WTC11 (cell line): ENCODE results near the gene PTPRCAP. TPM values are rescaled to one million over a fixed set of nuclear protein-coding genes. Genes with fewer than 3 reads are reported as not detected.
A peak's percentile ranks its signal among the peaks of the same experiment; 100 is the strongest.

ENCODE experiments used
- ATAC-seq: fragments of 200-7000 bp; cut with Tn5 transposase; 2 replicates; pipeline ENCODE4 v1.10.0; 2021; ENCODE audit warnings: mild to moderate bottlenecking, moderate library complexity
- CTCF ChIA-PET: fragments of 300-600 bp; sonication (Branson Sonifier 250); formaldehyde crosslinking; loops from one replicate; lab custom pipeline; 2021; ENCODE audit warnings: antibody characterized with exemption; lab: Charles Lee
- POLR2A ChIA-PET: fragments of 350-600 bp; sonication (Branson Sonifier 250); formaldehyde crosslinking; loops from one replicate; lab custom pipeline; 2021; ENCODE audit warnings: antibody characterized with exemption; lab: Charles Lee
- DNase-seq: peaks from one replicate; pipeline ENCODE4 v3.0.0; 2021; ENCODE audit warnings: low spot score
- H3K27ac Mint-ChIP-seq: 2 replicates; pipeline ENCODE4 v1.8.0; 2021; ENCODE audit warnings: mixed read lengths
- H3K27me3 Mint-ChIP-seq: 2 replicates; pipeline ENCODE4 v1.8.0; 2021; ENCODE audit warnings: low read depth, mild to moderate bottlenecking, moderate library complexity, mixed read lengths
- H3K36me3 Mint-ChIP-seq: 2 replicates; pipeline ENCODE4 v1.8.0; 2021; ENCODE audit warnings: mixed read lengths
- H3K4me1 Mint-ChIP-seq: 2 replicates; pipeline ENCODE4 v1.8.0; 2022; ENCODE audit warnings: mixed read lengths
- H3K4me3 Mint-ChIP-seq: 2 replicates; pipeline ENCODE4 v1.8.0; 2021; ENCODE audit warnings: mild to moderate bottlenecking, moderate library complexity, mixed read lengths
- H3K9me3 Mint-ChIP-seq: 2 replicates; pipeline ENCODE4 v1.8.0; 2021; ENCODE audit warnings: mixed read lengths
- CREM ChIP-seq: sonication (generic); formaldehyde crosslinking; IDR thresholded peaks from 2 replicates; pipeline ENCODE4 v1.8.1; 2022; ENCODE audit warnings: mild to moderate bottlenecking, missing genetic modification reagents, moderate library complexity
- CTCF ChIP-seq: fragments of 200-600 bp; IDR thresholded peaks from 2 replicates; pipeline ENCODE4 v1.8.0; 2022; ENCODE audit warnings: antibody characterized with exemption
- FOXP1 ChIP-seq: sonication (generic); formaldehyde crosslinking; IDR thresholded peaks from 2 replicates; pipeline ENCODE4 v1.8.0; 2022; ENCODE audit warnings: missing genetic modification reagents, mild to moderate bottlenecking, moderate library complexity, borderline replicate concordance
- GTF2I ChIP-seq: fragments of 250-450 bp; sonication (Bioruptor Pico); conservative IDR thresholded peaks from 2 replicates; pipeline ENCODE4 v1.4.0; 2021; ENCODE audit warnings: mild to moderate bottlenecking
- HMGA2 ChIP-seq: fragments of 250-450 bp; sonication (Bioruptor Pico); IDR thresholded peaks from 2 replicates; pipeline ENCODE4 v1.4.0; 2021; ENCODE audit warnings: mild to moderate bottlenecking, moderate library complexity
- JUN ChIP-seq: sonication (generic); formaldehyde crosslinking; IDR thresholded peaks from 2 replicates; pipeline ENCODE4 v1.8.0; 2023; ENCODE audit warnings: mild to moderate bottlenecking, missing genetic modification reagents
- MYBL2 ChIP-seq: sonication (generic); formaldehyde crosslinking; IDR thresholded peaks from 2 replicates; pipeline ENCODE4 v1.8.1; 2023; ENCODE audit warnings: mild to moderate bottlenecking, moderate library complexity, missing genetic modification reagents
- NR3C1 ChIP-seq: sonication (generic); formaldehyde crosslinking; conservative IDR thresholded peaks from 2 replicates; pipeline ENCODE4 v1.8.1; 2023; ENCODE audit warnings: low read depth, mild to moderate bottlenecking, missing genetic modification reagents
- SOX15 ChIP-seq: fragments of 250-450 bp; sonication (Bioruptor Pico); IDR thresholded peaks from 2 replicates; pipeline ENCODE4 v1.9.0; 2021; ENCODE audit warnings: mild to moderate bottlenecking
- TCF7 ChIP-seq: sonication (generic); formaldehyde crosslinking; IDR thresholded peaks from 2 replicates; pipeline ENCODE4 v1.8.0; 2022; ENCODE audit warnings: mild to moderate bottlenecking, low read depth, missing genetic modification reagents, moderate library complexity
- ZBTB43 ChIP-seq: sonication (generic); formaldehyde crosslinking; IDR thresholded peaks from 2 replicates; pipeline ENCODE4 v1.8.1; 2023; ENCODE audit warnings: mild to moderate bottlenecking, missing genetic modification reagents
- ZNF281 ChIP-seq: sonication (generic); formaldehyde crosslinking; IDR thresholded peaks from 2 replicates; pipeline ENCODE4 v1.8.0; 2023; ENCODE audit warnings: mild to moderate bottlenecking, missing genetic modification reagents
- ZNF396 ChIP-seq: fragments of 250-450 bp; sonication (Bioruptor Pico); IDR thresholded peaks from 2 replicates; pipeline ENCODE4 v1.8.0; 2021; ENCODE audit warnings: mild to moderate bottlenecking, moderate library complexity, borderline replicate concordance
- ZNF671 ChIP-seq: fragments of 250-450 bp; sonication (Bioruptor Pico); IDR thresholded peaks from 2 replicates; pipeline ENCODE4 v1.8.0; 2021; ENCODE audit warnings: mild to moderate bottlenecking
- total RNA-seq: library from RNA; stranded (reverse); gene quantifications from 3 replicates; pipeline ENCODE4 v1.2.3, GENCODE V29; 2021
- TF ChIP-seq, protein P1 (sequence below): sonication (generic); formaldehyde crosslinking; IDR thresholded peaks from 2 replicates; pipeline ENCODE4 v1.8.0; 2022; ENCODE audit warnings: missing genetic modification reagents
- TF ChIP-seq, protein P2 (sequence below): fragments of 250-450 bp; sonication (Bioruptor Pico); IDR thresholded peaks from 2 replicates; pipeline ENCODE4 v2.1.2; 2022; ENCODE audit warnings: mild to moderate bottlenecking, moderate library complexity
- TF ChIP-seq, protein P3 (sequence below): sonication (generic); formaldehyde crosslinking; IDR thresholded peaks from 2 replicates; pipeline ENCODE4 v1.8.1; 2023; ENCODE audit warnings: mild to moderate bottlenecking, missing genetic modification reagents, moderate library complexity
- TF ChIP-seq, protein P4 (sequence below): sonication (generic); formaldehyde crosslinking; IDR thresholded peaks from 2 replicates; pipeline ENCODE4 v1.8.1; 2023; ENCODE audit warnings: mild to moderate bottlenecking, missing genetic modification reagents, borderline replicate concordance
- TF ChIP-seq, protein P5 (sequence below): sonication (generic); formaldehyde crosslinking; IDR thresholded peaks from 2 replicates; pipeline ENCODE4 v1.8.0; 2023; ENCODE audit warnings: missing genetic modification reagents

The PTPRCAP gene
- total RNA-seq, 1 experiment from 2014 or later, result 3.6 TPM

DNA sequence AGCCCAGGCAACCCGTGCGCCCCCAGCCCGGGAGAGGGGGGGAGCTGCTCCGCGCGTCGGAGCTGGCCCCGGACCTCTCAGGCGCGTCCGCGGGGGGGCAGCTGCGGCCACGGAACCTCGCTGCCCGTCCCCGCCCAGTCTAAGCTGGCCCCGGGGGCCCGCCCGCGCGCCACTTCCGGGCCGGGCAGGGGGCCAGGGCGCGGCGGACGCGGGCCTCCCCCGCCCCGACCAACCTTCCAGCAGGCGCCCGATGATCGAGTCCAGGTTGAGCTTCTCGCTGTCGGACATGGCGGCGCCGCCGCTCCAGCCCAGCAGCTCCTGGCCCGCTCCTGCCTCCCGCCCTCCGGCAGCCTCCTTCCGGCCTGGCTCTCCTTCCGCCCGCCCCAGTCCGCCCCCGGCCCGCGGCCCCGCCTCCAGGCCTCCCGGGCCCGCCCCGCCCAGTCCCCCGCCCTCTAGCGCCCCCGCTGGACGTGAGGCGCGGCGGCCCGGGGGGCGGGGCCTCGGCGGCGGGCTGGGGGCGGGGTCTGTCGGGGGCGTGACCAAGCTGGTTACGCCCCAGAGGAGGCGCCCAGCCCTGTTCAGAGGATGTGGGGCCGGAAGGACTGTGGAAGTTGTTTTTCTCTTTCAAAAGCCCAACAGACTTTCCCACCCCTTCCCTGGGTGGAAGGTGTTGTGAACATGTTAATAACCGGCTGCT is 35.8 kb downstream of the PTPRCAP start, which contains the start of gene PPP1CA:
TSS of gene PPP1CA (minus strand) at position 364 of the 697 bp plus-strand sequence. CDS start at position 288, 76 bp downstream.
- POLR2A ChIA-PET, result interaction anchor here (0.6 to 2.2 kb wide), 16 partner anchors 10 to 81 kb away, joined by 3 to 21 read pairs (median 6); partner anchors contain the start of genes AIP, PTPRCAP, RAD9A and RPS6KB2
- peaks cover 13% of the 10 kb centered on the region for H3K36me3 Mint-ChIP-seq
- peaks cover 34% of the 10 kb centered on the region for H3K4me1 Mint-ChIP-seq
- no peak for TF ChIP-seq JUN (CRISPR knock-in tag)
- no peak for TF ChIP-seq MYBL2 (CRISPR knock-in tag)
- TF ChIP-seq, protein P1, sequence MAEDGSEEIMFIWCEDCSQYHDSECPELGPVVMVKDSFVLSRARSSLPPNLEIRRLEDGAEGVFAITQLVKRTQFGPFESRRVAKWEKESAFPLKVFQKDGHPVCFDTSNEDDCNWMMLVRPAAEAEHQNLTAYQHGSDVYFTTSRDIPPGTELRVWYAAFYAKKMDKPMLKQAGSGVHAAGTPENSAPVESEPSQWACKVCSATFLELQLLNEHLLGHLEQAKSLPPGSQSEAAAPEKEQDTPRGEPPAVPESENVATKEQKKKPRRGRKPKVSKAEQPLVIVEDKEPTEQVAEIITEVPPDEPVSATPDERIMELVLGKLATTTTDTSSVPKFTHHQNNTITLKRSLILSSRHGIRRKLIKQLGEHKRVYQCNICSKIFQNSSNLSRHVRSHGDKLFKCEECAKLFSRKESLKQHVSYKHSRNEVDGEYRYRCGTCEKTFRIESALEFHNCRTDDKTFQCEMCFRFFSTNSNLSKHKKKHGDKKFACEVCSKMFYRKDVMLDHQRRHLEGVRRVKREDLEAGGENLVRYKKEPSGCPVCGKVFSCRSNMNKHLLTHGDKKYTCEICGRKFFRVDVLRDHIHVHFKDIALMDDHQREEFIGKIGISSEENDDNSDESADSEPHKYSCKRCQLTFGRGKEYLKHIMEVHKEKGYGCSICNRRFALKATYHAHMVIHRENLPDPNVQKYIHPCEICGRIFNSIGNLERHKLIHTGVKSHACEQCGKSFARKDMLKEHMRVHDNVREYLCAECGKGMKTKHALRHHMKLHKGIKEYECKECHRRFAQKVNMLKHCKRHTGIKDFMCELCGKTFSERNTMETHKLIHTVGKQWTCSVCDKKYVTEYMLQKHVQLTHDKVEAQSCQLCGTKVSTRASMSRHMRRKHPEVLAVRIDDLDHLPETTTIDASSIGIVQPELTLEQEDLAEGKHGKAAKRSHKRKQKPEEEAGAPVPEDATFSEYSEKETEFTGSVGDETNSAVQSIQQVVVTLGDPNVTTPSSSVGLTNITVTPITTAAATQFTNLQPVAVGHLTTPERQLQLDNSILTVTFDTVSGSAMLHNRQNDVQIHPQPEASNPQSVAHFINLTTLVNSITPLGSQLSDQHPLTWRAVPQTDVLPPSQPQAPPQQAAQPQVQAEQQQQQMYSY (CRISPR knock-in tag), result no peak
- TF ChIP-seq, protein P2, sequence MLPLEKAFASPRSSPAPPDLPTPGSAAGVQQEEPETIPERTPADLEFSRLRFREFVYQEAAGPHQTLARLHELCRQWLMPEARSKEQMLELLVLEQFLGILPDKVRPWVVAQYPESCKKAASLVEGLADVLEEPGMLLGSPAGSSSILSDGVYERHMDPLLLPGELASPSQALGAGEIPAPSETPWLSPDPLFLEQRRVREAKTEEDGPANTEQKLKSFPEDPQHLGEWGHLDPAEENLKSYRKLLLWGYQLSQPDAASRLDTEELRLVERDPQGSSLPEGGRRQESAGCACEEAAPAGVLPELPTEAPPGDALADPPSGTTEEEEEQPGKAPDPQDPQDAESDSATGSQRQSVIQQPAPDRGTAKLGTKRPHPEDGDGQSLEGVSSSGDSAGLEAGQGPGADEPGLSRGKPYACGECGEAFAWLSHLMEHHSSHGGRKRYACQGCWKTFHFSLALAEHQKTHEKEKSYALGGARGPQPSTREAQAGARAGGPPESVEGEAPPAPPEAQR, result no peak
- no peak for TF ChIP-seq ZNF671 (CRISPR knock-in tag)
- no peak for TF ChIP-seq HMGA2 (CRISPR knock-in tag)
- no peak for TF ChIP-seq TCF7
- TF ChIP-seq FOXP1, result 0 out of 2 replicates have a peak, but pooled peaks have one; percentile 39
- TF ChIP-seq GTF2I (CRISPR knock-in tag), result no peak
- TF ChIP-seq, protein P3, sequence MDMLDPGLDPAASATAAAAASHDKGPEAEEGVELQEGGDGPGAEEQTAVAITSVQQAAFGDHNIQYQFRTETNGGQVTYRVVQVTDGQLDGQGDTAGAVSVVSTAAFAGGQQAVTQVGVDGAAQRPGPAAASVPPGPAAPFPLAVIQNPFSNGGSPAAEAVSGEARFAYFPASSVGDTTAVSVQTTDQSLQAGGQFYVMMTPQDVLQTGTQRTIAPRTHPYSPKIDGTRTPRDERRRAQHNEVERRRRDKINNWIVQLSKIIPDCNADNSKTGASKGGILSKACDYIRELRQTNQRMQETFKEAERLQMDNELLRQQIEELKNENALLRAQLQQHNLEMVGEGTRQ, result no peak
- no peak for TF ChIP-seq CREM (CRISPR knock-in tag)
- no peak for TF ChIP-seq ZBTB43 (CRISPR knock-in tag)
- TF ChIP-seq NR3C1, result no peak
- TF ChIP-seq, protein P4, sequence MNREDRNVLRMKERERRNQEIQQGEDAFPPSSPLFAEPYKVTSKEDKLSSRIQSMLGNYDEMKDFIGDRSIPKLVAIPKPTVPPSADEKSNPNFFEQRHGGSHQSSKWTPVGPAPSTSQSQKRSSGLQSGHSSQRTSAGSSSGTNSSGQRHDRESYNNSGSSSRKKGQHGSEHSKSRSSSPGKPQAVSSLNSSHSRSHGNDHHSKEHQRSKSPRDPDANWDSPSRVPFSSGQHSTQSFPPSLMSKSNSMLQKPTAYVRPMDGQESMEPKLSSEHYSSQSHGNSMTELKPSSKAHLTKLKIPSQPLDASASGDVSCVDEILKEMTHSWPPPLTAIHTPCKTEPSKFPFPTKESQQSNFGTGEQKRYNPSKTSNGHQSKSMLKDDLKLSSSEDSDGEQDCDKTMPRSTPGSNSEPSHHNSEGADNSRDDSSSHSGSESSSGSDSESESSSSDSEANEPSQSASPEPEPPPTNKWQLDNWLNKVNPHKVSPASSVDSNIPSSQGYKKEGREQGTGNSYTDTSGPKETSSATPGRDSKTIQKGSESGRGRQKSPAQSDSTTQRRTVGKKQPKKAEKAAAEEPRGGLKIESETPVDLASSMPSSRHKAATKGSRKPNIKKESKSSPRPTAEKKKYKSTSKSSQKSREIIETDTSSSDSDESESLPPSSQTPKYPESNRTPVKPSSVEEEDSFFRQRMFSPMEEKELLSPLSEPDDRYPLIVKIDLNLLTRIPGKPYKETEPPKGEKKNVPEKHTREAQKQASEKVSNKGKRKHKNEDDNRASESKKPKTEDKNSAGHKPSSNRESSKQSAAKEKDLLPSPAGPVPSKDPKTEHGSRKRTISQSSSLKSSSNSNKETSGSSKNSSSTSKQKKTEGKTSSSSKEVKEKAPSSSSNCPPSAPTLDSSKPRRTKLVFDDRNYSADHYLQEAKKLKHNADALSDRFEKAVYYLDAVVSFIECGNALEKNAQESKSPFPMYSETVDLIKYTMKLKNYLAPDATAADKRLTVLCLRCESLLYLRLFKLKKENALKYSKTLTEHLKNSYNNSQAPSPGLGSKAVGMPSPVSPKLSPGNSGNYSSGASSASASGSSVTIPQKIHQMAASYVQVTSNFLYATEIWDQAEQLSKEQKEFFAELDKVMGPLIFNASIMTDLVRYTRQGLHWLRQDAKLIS (CRISPR knock-in tag), result no peak
- no peak for TF ChIP-seq SOX15 (CRISPR knock-in tag)
- TF ChIP-seq CTCF, result peak; percentile 46
- 0 out of 2 replicates have a peak, but pooled peaks have one; percentile 52 for TF ChIP-seq ZNF281 (CRISPR knock-in tag)
- TF ChIP-seq, protein P5, sequence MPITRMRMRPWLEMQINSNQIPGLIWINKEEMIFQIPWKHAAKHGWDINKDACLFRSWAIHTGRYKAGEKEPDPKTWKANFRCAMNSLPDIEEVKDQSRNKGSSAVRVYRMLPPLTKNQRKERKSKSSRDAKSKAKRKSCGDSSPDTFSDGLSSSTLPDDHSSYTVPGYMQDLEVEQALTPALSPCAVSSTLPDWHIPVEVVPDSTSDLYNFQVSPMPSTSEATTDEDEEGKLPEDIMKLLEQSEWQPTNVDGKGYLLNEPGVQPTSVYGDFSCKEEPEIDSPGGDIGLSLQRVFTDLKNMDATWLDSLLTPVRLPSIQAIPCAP (CRISPR knock-in tag), result no peak
- TF ChIP-seq ZNF396 (CRISPR knock-in tag), result no peak

More for the DNA sequence above, 35.8 kb downstream of the PTPRCAP start, which contains the start of gene PPP1CA:
- H3K27me3 Mint-ChIP-seq, result no peaks in the 10 kb centered on the region
- CTCF ChIA-PET, result interaction anchor here (0.5 to 3.9 kb wide), 51 partner anchors 8 to 1179 kb away, joined by 3 to 112 read pairs (median 5); partner anchors contain the start of genes AIP, ANKRD13D, CLCF1 and CORO1B
- ATAC-seq, result peak; percentile 86
- H3K27ac Mint-ChIP-seq, result peak within 1 kb of the TSS; percentile 78
- H3K9me3 Mint-ChIP-seq, result no peaks in the 10 kb centered on the region
- H3K4me3 Mint-ChIP-seq, result peak within 1 kb of the TSS; percentile 73
- DNase-seq, result peak; percentile 88
